GM23248 (cell line): ENCODE measurements around the gene PLEKHD1. TPM values are rescaled to one million over a fixed set of nuclear protein-coding genes. Genes with fewer than 3 reads are reported as not detected.

Experiments used
- DNase-seq: peaks from one replicate; pipeline ENCODE4 v3.0.0-alpha.2; 2015
- H2AFZ ChIP-seq: fragments of 200-600 bp; sonication (generic); 2 replicates; pipeline ENCODE4 v1.6.1; 2016; ENCODE audit warnings: antibody characterized with exemption
- H3F3A ChIP-seq: fragments of 200-600 bp; sonication (generic); 2 replicates; pipeline ENCODE4 v1.6.1; 2016; ENCODE audit warnings: mild to moderate bottlenecking, antibody characterized with exemption, mixed run types; ENCODE audit not compliant: insufficient read depth
- H3K27ac ChIP-seq: fragments of 200-600 bp; sonication (generic); 2 replicates; pipeline ENCODE4 v1.5.1; 2016; ENCODE audit warnings: mild to moderate bottlenecking
- H3K27me3 ChIP-seq: fragments of 200-600 bp; sonication (generic); replicated peaks from 2 replicates; pipeline ENCODE4 v1.6.1; 2016; ENCODE audit warnings: mild to moderate bottlenecking; ENCODE audit not compliant: insufficient read depth
- H3K36me3 ChIP-seq: fragments of 200-600 bp; sonication (generic); 2 replicates; pipeline ENCODE4 v1.6.1; 2016; ENCODE audit warnings: low read depth, mild to moderate bottlenecking
- H3K4me1 ChIP-seq: fragments of 200-600 bp; sonication (generic); 2 replicates; pipeline ENCODE4 v1.6.1; 2016; ENCODE audit warnings: mild to moderate bottlenecking; ENCODE audit not compliant: insufficient read depth
- H3K4me2 ChIP-seq: fragments of 200-600 bp; sonication (generic); one replicate; pipeline ENCODE4 v1.6.1; 2016; ENCODE audit warnings: mild to moderate bottlenecking; ENCODE audit not compliant: unreplicated experiment
- H3K4me3 ChIP-seq: fragments of 200-600 bp; sonication (generic); 2 replicates; pipeline ENCODE4 v1.5.1; 2016; ENCODE audit warnings: mild to moderate bottlenecking
- H3K79me2 ChIP-seq: fragments of 200-600 bp; sonication (generic); 2 replicates; pipeline ENCODE4 v1.6.1; 2016; ENCODE audit warnings: mild to moderate bottlenecking; ENCODE audit not compliant: insufficient read depth
- H3K9ac ChIP-seq: fragments of 200-600 bp; sonication (generic); 2 replicates; pipeline ENCODE4 v1.6.1; 2016; ENCODE audit warnings: mild to moderate bottlenecking
- H3K9me2 ChIP-seq: fragments of 200-600 bp; sonication (generic); 2 replicates; pipeline ENCODE4 v1.6.1; 2016; ENCODE audit warnings: mixed run types, mild to moderate bottlenecking, moderate library complexity; ENCODE audit not compliant: insufficient read depth
- H3K9me3 ChIP-seq: fragments of 200-600 bp; sonication (generic); one replicate; pipeline ENCODE4 v1.6.1; 2017; ENCODE audit warnings: low read depth
- H4K20me1 ChIP-seq: fragments of 200-600 bp; sonication (generic); 2 replicates; pipeline ENCODE4 v1.6.0; 2016; ENCODE audit not compliant: insufficient read depth
- EZH2 ChIP-seq: fragments of 200-600 bp; sonication (generic); IDR thresholded peaks from 2 replicates; pipeline ENCODE4 v1.6.1; 2018; ENCODE audit warnings: antibody characterized with exemption, mild to moderate bottlenecking; ENCODE audit not compliant: insufficient read depth, poor library complexity, severe bottlenecking
- EZH2phosphoT487 ChIP-seq: fragments of 200-600 bp; sonication (generic); IDR thresholded peaks from 2 replicates; pipeline ENCODE4 v1.6.1; 2018; ENCODE audit warnings: antibody characterized with exemption, moderate library complexity, mild to moderate bottlenecking, low read depth; ENCODE audit not compliant: insufficient read depth
- WGBS, 2 experiments: methylation state at CpG; one replicate each; pipeline ENCODE4 v1.1.6; 2015 to 2017; ENCODE audit warnings: low lambda C conversion rate in 2 of 2, low coverage in 1 of 2; ENCODE audit errors: missing lambda C conversion rate in 2 of 2; 5-methylcytosine and 5-hydroxymethylcytosine counted together
- in situ Hi-C: fragments of 300-500 bp; cut with MboI; formaldehyde crosslinking; loops from 2 replicates; pipeline ENCODE4 v1.15.0; 2020
- polyA plus RNA-seq: library from polyadenylated mRNA; unstranded; fragments of >200 nt; fragmentation: Nextera tagmentation; extraction: Ambion mirVana; gene quantifications from 2 replicates; pipeline ENCODE4 v1.2.1, GENCODE V29; 2016
- total RNA-seq: library from RNA; depleted of rRNA; stranded (reverse); fragments of >200 nt; shearing (Covaris generic); gene quantifications from 2 replicates; pipeline ENCODE4 v1.2.3, GENCODE V29; 2014

Gene PLEKHD1
- total and polyA plus RNA-seq, 2 experiments from 2014 or later: not detected

DNA sequence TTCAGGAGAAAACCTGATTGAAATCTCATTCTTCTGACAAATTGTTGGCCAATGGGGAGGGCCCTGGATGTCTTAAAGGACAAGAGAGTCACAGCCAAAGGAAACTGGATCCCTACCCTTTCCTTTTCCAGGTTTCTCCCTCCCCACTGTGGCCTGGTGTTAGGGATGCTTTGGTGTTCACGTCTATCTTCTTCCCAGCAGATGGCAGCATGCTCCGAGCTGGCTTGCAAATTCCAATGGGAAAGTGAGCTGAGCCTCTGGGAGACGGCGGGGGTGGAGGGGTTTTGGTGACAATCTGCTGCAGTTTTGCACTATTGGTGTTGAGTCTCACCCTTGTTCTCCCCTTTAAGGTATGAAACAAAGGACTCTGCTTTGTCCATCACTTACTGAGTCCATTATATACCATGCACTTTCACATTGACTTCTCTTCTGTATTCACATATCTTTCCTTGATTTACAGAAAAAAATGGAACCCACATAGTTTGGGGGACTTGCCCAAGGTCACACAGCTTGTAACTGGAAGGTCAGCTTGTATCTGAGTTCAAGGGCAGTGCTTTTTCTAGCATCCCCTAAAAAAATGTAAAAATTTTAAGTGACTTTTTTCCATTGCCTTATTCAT is 50.8 kb downstream of the PLEKHD1 start:
- Histone ChIP-seq H3K9me3 (no peaks in the 10 kb centered on the region), H3K4me2 (no peak overlapping the region), H2AFZ (no peak overlapping the region), H3K27ac (no peak overlapping the region), H4K20me1 (no peaks in the 10 kb centered on the region), H3F3A (no peaks in the 10 kb centered on the region), H3K4me1 (no peaks in the 10 kb centered on the region), H3K79me2 (no peaks in the 10 kb centered on the region), H3K9me2 (no peaks in the 10 kb centered on the region), H3K9ac (no peak overlapping the region), H3K27me3 (peaks cover 32% of the 10 kb centered on the region; the same call in 1 of the 2 replicates), H3K36me3 (no peaks in the 10 kb centered on the region), H3K4me3 (no peak overlapping the region)
- DNase-seq: peak; percentile 73
- in situ Hi-C loops: no loop called here
- no peak for TF ChIP-seq EZH2
- no peak for TF ChIP-seq EZH2phosphoT487
- 0% methylated on average over 4 of the region's 4 CpGs for WGBS, 2 experiments

DNA sequence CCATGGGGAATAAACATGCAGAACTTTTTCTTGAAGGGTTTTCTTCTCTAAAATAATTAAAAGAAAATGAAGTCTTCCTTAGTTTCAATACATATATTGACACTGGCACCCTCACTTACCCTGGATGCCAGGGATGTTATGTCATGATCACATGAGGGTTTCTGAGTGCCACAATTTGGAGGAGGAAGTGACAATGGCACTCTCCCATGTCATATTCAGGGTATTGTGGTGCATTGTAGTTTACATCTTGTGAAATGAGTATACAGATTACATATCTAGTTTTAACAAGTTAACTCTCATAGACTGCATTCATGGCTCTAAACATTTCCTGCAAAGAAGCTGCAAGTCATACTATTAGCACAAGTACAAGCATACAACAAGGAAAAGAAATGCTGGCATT is 52.4 kb downstream of the PLEKHD1 start:
- no peak for DNase-seq
- H3K9me2 ChIP-seq: no peaks in the 10 kb centered on the region
- H3K4me3 ChIP-seq: no peak overlapping the region
- H3K4me2 ChIP-seq: no peak overlapping the region
- no peak for TF ChIP-seq EZH2
- no peak for TF ChIP-seq EZH2phosphoT487
- H4K20me1 ChIP-seq: no peaks in the 10 kb centered on the region
- no peak overlapping the region for H3K9ac ChIP-seq
- H3K36me3 ChIP-seq: no peaks in the 10 kb centered on the region
- no peak overlapping the region for H2AFZ ChIP-seq
- H3F3A ChIP-seq: no peaks in the 10 kb centered on the region
- no peaks in the 10 kb centered on the region for H3K9me3 ChIP-seq
- no peak overlapping the region for H3K27ac ChIP-seq
- no peaks in the 10 kb centered on the region for H3K79me2 ChIP-seq
- H3K27me3 ChIP-seq: peaks cover 16% of the 10 kb centered on the region; the same call in 1 of the 2 replicates
- in situ Hi-C loops: no loop called here
- no peaks in the 10 kb centered on the region for H3K4me1 ChIP-seq

DNA sequence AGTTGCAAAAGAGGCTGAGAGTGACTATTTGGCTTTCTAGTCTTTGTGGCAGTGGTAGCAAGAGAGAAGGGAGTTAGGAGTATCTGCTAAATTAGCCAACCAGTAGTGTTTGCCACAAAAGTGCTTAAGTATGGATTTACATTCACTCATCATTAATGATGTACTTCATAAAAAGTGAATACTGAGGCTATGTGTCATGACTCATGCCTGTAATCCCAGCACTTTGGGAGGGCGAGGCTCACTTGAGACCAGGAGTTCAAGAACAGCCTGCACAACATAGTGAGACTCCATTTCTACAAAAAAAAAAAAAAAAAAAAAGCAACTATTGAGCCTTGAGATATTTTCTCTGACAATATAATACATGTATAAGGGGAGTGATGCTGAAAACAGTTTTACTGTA is 53.4 kb downstream of the PLEKHD1 start:
- Histone ChIP-seq H2AFZ (no peak overlapping the region), H3K9me3 (no peaks in the 10 kb centered on the region), H3K4me1 (no peaks in the 10 kb centered on the region), H3K9ac (no peak overlapping the region), H3K9me2 (no peaks in the 10 kb centered on the region), H3K27ac (no peak overlapping the region), H4K20me1 (no peaks in the 10 kb centered on the region), H3K4me2 (no peak overlapping the region), H3K4me3 (no peak overlapping the region), H3K79me2 (no peaks in the 10 kb centered on the region), H3K36me3 (no peaks in the 10 kb centered on the region), H3F3A (no peaks in the 10 kb centered on the region), H3K27me3 (peaks cover 14% of the 10 kb centered on the region; the same call in 1 of the 2 replicates)
- WGBS, 2 experiments: 37 to 48% methylated on average over 1 of the region's 1 CpG
- in situ Hi-C loops: no loop called here
- no peak for DNase-seq
- TF ChIP-seq EZH2phosphoT487: no peak
- no peak for TF ChIP-seq EZH2

DNA sequence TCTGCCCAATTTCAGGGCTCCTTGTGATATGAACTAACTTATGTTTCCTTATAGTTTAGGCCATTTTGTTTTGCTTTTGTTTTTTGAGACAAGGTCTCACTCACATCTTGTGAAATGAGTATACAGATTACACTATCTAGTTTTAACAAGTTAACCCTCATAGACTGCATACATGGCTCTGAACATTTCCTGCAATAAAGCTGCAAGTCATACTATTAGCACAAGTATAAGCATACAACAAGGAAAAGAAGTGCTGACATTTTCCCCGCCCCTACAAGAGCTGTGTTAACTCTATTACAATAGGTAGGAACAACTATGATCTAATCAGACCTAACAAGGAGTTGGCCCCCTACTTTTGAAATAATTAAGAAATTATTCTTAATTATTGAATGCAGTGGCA is 54.2 kb downstream of the PLEKHD1 start:
- WGBS, 2 experiments: 48 to 53% methylated on average over 1 of the region's 1 CpG
- no peak for TF ChIP-seq EZH2

More for the DNA sequence above, 54.2 kb downstream of the PLEKHD1 start:
- no peak overlapping the region for H2AFZ ChIP-seq
- DNase-seq: no peak
- H3K36me3 ChIP-seq: no peaks in the 10 kb centered on the region
- in situ Hi-C loops: no loop called here
- no peak overlapping the region for H3K27ac ChIP-seq
- peaks cover 11% of the 10 kb centered on the region; the same call in 1 of the 2 replicates for H3K27me3 ChIP-seq
- H4K20me1 ChIP-seq: no peaks in the 10 kb centered on the region
- no peaks in the 10 kb centered on the region for H3K79me2 ChIP-seq
- H3K4me1 ChIP-seq: no peaks in the 10 kb centered on the region
- H3K4me3 ChIP-seq: no peak overlapping the region
- H3K9ac ChIP-seq: no peak overlapping the region
- no peaks in the 10 kb centered on the region for H3K9me2 ChIP-seq
- H3K4me2 ChIP-seq: no peak overlapping the region
- no peaks in the 10 kb centered on the region for H3K9me3 ChIP-seq
- H3F3A ChIP-seq: no peaks in the 10 kb centered on the region
